Measurements from ENCODE around the gene ADAM22.
"Not testable (repeated sequence)": the region's sequence is repeated elsewhere in the genome, so short reads cannot be mapped to it uniquely, and the experiment has no call there.

The ADAM22 gene

GRCh38 chr7:88109612-88110011 lies 175.6 kb downstream of the ADAM22 start:
- no peak for DNase-seq (ENCODE audit: low read depth in 2 of 2)

GRCh38 chr7:88111140-88111743 lies 177.2 kb downstream of the ADAM22 start:
- DNase-seq (ENCODE audit: low read depth in 2 of 2) = no peak

- DNase-seq (ENCODE audit: low read depth in 2 of 2) = no peak
Observed at GRCh38 chr7:88111954-88112471, 178.0 kb downstream of the ADAM22 start.

DNA sequence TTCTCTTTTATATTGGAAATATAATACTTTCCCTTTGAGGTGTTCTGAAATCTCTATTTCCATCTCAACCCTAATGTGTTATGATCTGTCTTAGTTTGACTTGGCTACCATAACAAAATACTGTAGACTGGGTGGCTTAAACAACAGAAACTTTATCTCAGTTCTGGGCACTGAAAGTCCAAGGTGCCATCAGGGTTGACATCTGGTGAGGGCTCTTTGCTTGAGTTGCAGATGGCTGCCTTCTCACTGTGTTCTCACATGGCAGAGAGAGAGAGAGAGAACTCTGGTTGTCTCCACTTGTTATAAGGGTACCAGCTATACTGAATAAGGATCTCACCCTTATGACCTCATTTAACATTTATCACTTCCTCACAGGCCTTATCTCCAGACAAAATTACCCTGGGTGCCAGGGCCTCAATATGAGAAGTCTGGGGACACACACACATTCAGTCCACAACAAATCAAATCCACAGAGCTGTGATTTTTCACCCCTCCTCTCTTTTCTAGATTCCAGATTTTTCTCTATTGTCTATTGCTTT lies 181.3 kb downstream of the ADAM22 start:
- DNase-seq (ENCODE audit: low read depth in 2 of 2) = no peak

GRCh38 chr7:88115816-88116215 lies 181.8 kb downstream of the ADAM22 start:
- no peak for DNase-seq (ENCODE audit: low read depth in 2 of 2)

- DNase-seq (ENCODE audit: low read depth in 2 of 2) = no peak
Observed at GRCh38 chr7:88116235-88116795, 182.3 kb downstream of the ADAM22 start.

- no peak for DNase-seq (ENCODE audit: low read depth in 2 of 2)
Observed at GRCh38 chr7:88117325-88117724, 183.3 kb downstream of the ADAM22 start.

DNA sequence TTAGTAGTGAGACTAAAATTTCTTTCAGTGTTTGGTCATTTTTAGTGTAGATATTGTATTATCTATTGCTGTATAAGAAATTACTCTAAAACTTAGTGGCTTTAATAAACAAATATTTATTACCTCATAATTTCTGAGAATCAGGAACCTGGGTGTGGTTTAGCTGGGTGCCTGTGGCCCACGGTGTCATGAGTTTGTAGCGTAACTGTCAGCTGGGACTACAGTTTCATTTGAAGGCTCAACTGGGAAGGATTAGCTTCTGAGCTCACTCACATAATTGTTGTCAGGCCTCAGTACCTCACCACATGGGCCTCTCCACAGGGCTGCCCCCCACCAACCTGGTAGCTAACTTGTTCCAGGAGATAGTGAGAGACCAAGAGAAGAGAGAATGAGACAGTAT lies 187.3 kb downstream of the ADAM22 start:
- no peak for DNase-seq (ENCODE audit: low read depth in 2 of 2)

- no peak for DNase-seq (ENCODE audit: low read depth in 2 of 2)
Observed at GRCh38 chr7:88127637-88128290, 193.7 kb downstream of the ADAM22 start.

GRCh38 chr7:88132725-88133124 lies 198.7 kb downstream of the ADAM22 start:
- DNase-seq (ENCODE audit: low read depth in 2 of 2) = no peak

GRCh38 chr7:88140947-88141346 lies 206.9 kb downstream of the ADAM22 start:
- DNase-seq (ENCODE audit: low read depth in 2 of 2) = no peak

DNA sequence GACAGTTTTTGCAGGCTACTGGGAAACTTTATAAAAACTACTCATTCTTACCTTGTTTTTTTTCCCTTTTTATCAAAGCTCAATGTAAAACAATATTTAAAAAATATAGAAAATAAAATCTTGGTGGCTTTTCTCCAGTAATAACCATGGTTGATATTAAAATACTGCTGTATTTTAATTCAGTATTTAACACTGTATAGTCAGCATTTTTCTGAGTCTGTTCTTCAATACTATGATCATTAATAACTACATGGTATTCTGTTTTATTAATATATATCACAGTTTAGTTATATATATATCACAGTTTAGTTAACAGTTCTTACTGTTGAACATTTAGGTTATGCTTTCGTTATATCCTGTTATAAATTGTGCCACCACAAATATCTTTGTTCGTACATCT lies 207.4 kb downstream of the ADAM22 start:
- DNase-seq (ENCODE audit: low read depth in 2 of 2) = no peak

- DNase-seq (ENCODE audit: low read depth in 2 of 2) = no peak
Observed at GRCh38 chr7:88141953-88142352, 207.9 kb downstream of the ADAM22 start.

- DNase-seq (ENCODE audit: low read depth in 2 of 2) = no peak
Observed at GRCh38 chr7:88146616-88147015, 212.6 kb downstream of the ADAM22 start.

DNA sequence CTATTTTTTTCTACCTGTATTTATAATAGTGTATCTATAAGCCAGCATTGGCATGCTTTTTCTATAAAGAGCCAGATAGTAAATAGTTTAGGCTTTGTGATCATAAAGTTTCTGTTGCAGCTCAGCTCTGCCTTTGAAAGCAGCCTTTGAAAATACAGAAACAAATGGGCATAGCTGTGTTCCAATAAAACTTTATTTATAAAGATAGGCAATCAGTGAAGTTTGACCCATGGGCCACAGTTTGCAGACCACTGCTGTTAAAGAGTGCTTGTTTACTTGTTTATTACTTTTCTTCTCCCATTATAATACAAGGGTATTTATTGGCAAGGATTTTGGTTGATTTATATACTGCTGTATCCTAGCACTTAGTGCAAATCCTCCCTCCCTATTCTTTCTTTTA lies 213.3 kb downstream of the ADAM22 start:
- no peak for DNase-seq (ENCODE audit: low read depth in 2 of 2)

GRCh38 chr7:88147949-88148348 lies 213.9 kb downstream of the ADAM22 start:
- DNase-seq (ENCODE audit: low read depth in 2 of 2) = no peak

GRCh38 chr7:88150033-88150432 lies 216.0 kb downstream of the ADAM22 start:
- DNase-seq (ENCODE audit: low read depth in 2 of 2) = no peak

DNA sequence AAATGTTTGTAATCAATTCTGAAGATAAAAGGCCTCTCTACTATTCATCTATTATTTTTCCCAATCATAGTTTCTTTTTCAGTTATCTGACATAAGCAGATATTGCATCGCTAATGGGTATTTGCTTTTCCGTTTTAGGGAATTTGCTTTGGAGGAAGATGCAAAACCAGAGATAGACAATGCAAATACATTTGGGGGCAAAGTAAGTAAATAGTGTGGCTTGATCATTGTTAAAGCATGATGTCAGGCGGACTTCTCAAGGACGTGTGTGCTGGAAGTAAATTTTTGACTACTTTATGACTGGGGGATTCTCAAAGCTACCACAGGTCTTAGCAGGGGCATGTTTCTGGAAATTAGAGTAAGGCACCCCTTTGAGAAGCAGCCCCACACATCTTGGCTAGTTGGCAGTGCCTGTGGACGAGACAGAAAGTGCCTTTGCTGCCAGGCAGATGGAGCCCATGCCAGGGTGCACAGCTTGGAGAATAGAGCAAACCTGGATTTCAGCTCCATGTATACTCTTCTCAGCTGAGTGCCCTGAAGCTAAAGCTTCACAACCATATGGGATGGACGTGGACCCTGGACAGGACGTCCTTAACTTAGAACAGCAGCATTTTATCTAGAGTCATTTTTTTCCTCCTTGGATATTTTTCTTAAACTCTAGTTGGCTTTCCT lies 217.2 kb downstream of the ADAM22 start:
- no peak for DNase-seq (ENCODE audit: low read depth in 2 of 2)

- no peak for DNase-seq (ENCODE audit: low read depth in 2 of 2)
Observed at GRCh38 chr7:88153378-88153777, 219.3 kb downstream of the ADAM22 start.

GRCh38 chr7:88155756-88156155 lies 221.7 kb downstream of the ADAM22 start:
- DNase-seq (ENCODE audit: low read depth in 2 of 2) = no peak

GRCh38 chr7:88156356-88156755 lies 222.3 kb downstream of the ADAM22 start:
- DNase-seq (ENCODE audit: low read depth in 2 of 2) = no peak

DNA sequence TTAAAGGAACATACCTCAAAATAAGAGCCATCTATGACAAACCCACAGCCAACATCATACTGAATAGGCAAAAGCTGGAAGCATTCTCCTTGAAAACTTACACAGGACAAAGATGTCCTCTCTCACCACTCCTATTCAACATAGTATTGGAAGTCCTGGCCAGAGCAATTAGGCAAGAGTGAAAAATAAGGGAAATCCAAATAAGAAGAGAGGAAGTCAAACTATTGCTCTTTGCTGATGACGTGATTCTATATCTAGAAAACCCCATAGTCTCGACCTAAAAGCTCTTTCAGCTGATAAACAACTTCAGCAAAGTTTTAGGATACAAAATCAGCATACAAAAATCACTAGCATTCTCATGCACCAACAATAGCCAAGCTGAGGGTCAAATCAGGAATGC lies 225.7 kb downstream of the ADAM22 start:
- not testable (repeated sequence) for DNase-seq (ENCODE audit: low read depth in 2 of 2)
